HepG2 (cell line): ENCODE results near the gene IKZF3. TPM values are rescaled to one million over a fixed set of nuclear protein-coding genes. Genes with fewer than 3 reads are reported as not detected.

Experiments
- GZF1 ChIP-seq: sonication (generic); formaldehyde crosslinking; IDR thresholded peaks from 2 replicates; pipeline ENCODE4 v1.5.1; 2020; ENCODE audit warnings: mild to moderate bottlenecking, missing genetic modification reagents
- KDM1A ChIP-seq: IDR thresholded peaks from 2 replicates; pipeline ENCODE4 v1.6.1; 2016; ENCODE audit warnings: missing compliant biosample characterization
- KLF11 ChIP-seq: IDR thresholded peaks from 2 replicates; pipeline ENCODE4 v1.6.1; 2016; ENCODE audit warnings: missing compliant biosample characterization
- NFIB ChIP-seq: sonication (generic); formaldehyde crosslinking; IDR thresholded peaks from 2 replicates; pipeline ENCODE4 v1.9.0; 2021; ENCODE audit warnings: missing genetic modification reagents, mild to moderate bottlenecking, borderline replicate concordance
- NFKB2 ChIP-seq: sonication (generic); formaldehyde crosslinking; IDR thresholded peaks from 2 replicates; pipeline ENCODE4 v1.4.0; 2020; ENCODE audit warnings: missing genetic modification reagents, borderline replicate concordance
- NR2F6 ChIP-seq, 2 experiments: IDR thresholded peaks; 2 replicates each; pipeline ENCODE4 v1.6.1; 2016; ENCODE audit warnings: antibody characterized with exemption in 1 of 2, mild to moderate bottlenecking in 1 of 2
- PRDM10 ChIP-seq: sonication (generic); formaldehyde crosslinking; IDR thresholded peaks from 2 replicates; pipeline ENCODE4 v1.4.0; 2020; ENCODE audit warnings: low read depth, missing genetic modification reagents
- TARDBP ChIP-seq: sonication (generic); formaldehyde crosslinking; IDR thresholded peaks from 2 replicates; pipeline ENCODE4 v1.8.0; 2022; ENCODE audit warnings: mild to moderate bottlenecking, missing genetic modification reagents
- UBTF ChIP-seq: sonication (generic); formaldehyde crosslinking; IDR thresholded peaks from 2 replicates; pipeline ENCODE4 v1.4.0; 2020; ENCODE audit warnings: mild to moderate bottlenecking, missing genetic modification reagents
- ZSCAN5A ChIP-seq: sonication (generic); formaldehyde crosslinking; IDR thresholded peaks from 2 replicates; pipeline ENCODE4 v1.8.0; 2022; ENCODE audit warnings: mild to moderate bottlenecking, missing genetic modification reagents, borderline replicate concordance
- polyA plus RNA-seq, 8 experiments: library from polyadenylated mRNA; depleted of rRNA in 3 of 8; stranded (reverse) in 7 of 8; unstranded in 1 of 8; fragments of >200 nt; fragmentation: Illumina TruSeq in 4 of 8; extraction: Trizol in 4 of 8; gene quantifications; 2 replicates each; pipeline versions ENCODE4 v1.2.1 to v1.2.3, GENCODE V29; 2011 to 2016; ENCODE audit warnings: low read depth in 4 of 8, missing spikeins in 1 of 8, mixed read lengths in 1 of 8; ENCODE audit not compliant: insufficient read depth in 1 of 8
- total RNA-seq, 5 experiments: library from RNA; depleted of rRNA; stranded (reverse); fragments of >200 nt; fragmentation: Illumina TruSeq; extraction: Trizol; gene quantifications; 2 replicates each; pipeline ENCODE4 v1.2.3, GENCODE V29; 2016; ENCODE audit warnings: low read depth in 1 of 5
- TF ChIP-seq, protein P1 (sequence below), 2 experiments: sonication (generic) in 1 of 2; formaldehyde crosslinking in 1 of 2; IDR thresholded peaks; 2 replicates each; pipeline versions ENCODE4 v1.6.1 to v1.9.0; 2014 to 2022; ENCODE audit warnings: antibody characterized with exemption in 1 of 2, borderline replicate concordance in 1 of 2, inconsistent platforms in 1 of 2, low read depth in 1 of 2, missing genetic modification reagents in 1 of 2
- TF ChIP-seq, protein P2 (sequence below): sonication (generic); formaldehyde crosslinking; IDR thresholded peaks from 2 replicates; pipeline ENCODE4 v1.4.0; 2020; ENCODE audit warnings: missing genetic modification reagents

IKZF3 gene
- total and polyA plus RNA-seq, 2 of the 13 experiments (the other 11 are each of a cell fraction or from before 2014, with no cell fraction given): not detected

- TF ChIP-seq, protein P1, sequence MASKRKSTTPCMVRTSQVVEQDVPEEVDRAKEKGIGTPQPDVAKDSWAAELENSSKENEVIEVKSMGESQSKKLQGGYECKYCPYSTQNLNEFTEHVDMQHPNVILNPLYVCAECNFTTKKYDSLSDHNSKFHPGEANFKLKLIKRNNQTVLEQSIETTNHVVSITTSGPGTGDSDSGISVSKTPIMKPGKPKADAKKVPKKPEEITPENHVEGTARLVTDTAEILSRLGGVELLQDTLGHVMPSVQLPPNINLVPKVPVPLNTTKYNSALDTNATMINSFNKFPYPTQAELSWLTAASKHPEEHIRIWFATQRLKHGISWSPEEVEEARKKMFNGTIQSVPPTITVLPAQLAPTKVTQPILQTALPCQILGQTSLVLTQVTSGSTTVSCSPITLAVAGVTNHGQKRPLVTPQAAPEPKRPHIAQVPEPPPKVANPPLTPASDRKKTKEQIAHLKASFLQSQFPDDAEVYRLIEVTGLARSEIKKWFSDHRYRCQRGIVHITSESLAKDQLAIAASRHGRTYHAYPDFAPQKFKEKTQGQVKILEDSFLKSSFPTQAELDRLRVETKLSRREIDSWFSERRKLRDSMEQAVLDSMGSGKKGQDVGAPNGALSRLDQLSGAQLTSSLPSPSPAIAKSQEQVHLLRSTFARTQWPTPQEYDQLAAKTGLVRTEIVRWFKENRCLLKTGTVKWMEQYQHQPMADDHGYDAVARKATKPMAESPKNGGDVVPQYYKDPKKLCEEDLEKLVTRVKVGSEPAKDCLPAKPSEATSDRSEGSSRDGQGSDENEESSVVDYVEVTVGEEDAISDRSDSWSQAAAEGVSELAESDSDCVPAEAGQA (IDR thresholded peaks at IDR 0.05; ENCODE audit: low read depth): no peak
- TF ChIP-seq, protein P1 (CRISPR knock-in tag; IDR thresholded peaks at IDR 0.05; ENCODE audit: borderline replicate concordance): no peak
- TF ChIP-seq KLF11 (CRISPR knock-in tag) (no peak), NR2F6 (IDR thresholded peaks at IDR 0.05) (peak; percentile 31), NR2F6 (CRISPR knock-in tag; IDR thresholded peaks at IDR 0.05) (peak; percentile 83), PRDM10 (CRISPR knock-in tag) (peak; percentile 71; the same call in 1 of the 2 replicates), NFIB (CRISPR knock-in tag) (no peak), ZSCAN5A (CRISPR knock-in tag) (no peak), KDM1A (no peak), UBTF (peak; percentile 47; the same call in 1 of the 2 replicates), NFKB2 (CRISPR knock-in tag) (no peak; the same call in 1 of the 2 replicates), TARDBP (CRISPR knock-in tag) (peak; percentile 85), GZF1 (peak; percentile 49; the same call in 1 of the 2 replicates)
- TF ChIP-seq, protein P2, sequence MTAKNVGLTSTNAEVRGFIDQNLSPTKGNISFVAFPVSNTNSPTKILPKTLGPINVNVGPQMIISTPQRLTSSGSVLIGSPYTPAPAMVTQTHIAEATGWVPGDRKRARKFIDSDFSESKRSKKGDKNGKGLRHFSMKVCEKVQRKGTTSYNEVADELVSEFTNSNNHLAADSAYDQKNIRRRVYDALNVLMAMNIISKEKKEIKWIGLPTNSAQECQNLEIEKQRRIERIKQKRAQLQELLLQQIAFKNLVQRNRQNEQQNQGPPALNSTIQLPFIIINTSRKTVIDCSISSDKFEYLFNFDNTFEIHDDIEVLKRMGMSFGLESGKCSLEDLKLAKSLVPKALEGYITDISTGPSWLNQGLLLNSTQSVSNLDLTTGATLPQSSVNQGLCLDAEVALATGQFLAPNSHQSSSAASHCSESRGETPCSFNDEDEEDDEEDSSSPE (CRISPR knock-in tag): no peak
These were observed 123.6 kb downstream of the IKZF3 start (continued) for GRCh38 chr17:39740357-39741111.
